Fibroblast of skin of left quadriceps (primary cell): ENCODE data around the gene ABCC4.

ENCODE experiments used
- DNase-seq, 2 experiments: peaks; one replicate each; pipeline ENCODE4 v3.0.0-alpha.2; 2013; ENCODE audit warnings: low read depth in 2 of 2

The ABCC4 gene

DNA sequence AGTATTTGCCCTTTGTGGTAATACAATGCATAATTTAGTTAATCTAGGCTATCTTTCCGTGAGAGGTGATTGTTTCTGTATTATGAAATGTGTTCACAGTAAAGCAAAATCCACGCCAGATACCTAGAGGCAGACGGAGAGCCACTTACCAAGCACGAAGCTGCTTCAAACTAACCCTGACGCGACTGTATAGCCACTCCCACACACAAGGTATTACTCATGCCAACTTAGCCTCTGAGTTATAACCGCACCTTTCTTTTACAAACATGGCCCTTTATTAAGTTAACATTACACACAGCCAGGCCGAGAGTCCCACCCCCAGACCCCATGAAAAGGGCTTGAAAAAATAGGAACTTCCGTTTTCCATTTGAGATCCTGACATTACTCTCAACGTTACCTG lies 185.7 kb downstream of the ABCC4 start:
- no peak for DNase-seq

- DNase-seq = no peak
Measured at GRCh38 chr13:95113601-95114000, 187.7 kb downstream of the ABCC4 start.

DNA sequence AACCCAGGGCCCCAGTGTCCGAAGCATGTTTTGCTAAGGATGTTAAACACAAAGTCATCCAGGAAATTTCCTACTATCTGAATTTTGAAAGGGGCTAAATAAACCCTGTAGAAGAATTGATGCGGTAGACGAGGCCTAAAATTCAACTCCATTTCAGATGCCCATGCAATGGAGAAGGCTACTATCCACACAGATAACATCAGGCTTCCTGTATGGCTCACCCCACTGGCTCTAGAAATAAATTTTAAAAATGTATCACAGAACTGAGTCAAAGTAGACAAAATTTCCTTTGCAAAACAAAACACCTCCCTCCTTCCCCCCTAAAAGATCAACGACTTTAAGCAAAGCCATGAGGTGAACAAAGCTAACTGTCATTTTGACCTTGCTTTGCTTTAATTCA lies 188.4 kb downstream of the ABCC4 start:
- DNase-seq = no peak

- no peak for DNase-seq
Measured at GRCh38 chr13:95111608-95112007, 189.6 kb downstream of the ABCC4 start.

DNA sequence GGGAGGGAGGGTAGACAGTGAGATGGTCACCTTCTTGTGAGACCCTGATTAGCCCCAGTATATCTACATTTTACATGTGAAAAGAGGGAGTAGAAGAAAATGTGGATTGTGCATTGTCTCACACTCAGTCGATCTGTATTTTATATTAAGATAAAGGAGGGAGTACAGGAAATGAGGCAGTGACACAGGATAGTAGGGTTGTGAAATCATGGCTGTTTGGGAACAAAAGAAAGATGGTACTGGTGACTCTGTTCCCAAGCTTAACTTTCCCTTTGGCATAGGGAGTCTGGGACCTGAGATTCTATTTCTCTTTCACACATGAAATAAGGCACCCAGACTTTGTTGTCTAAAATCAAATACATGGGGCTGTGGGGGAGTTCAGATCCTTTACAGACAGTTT lies 194.7 kb downstream of the ABCC4 start:
- DNase-seq = no peak

GRCh38 chr13:95100525-95101433 lies 200.5 kb downstream of the ABCC4 start:
- no peak for DNase-seq

GRCh38 chr13:95099541-95099940 lies 201.7 kb downstream of the ABCC4 start:
- DNase-seq = no peak

- DNase-seq = no peak
Measured at GRCh38 chr13:95098916-95099315, 202.3 kb downstream of the ABCC4 start.

GRCh38 chr13:95091755-95092154 lies 209.5 kb downstream of the ABCC4 start:
- no peak for DNase-seq

- DNase-seq = peak in 1 of 2 experiments; percentile 13
Measured at GRCh38 chr13:95087746-95088305, 213.4 kb downstream of the ABCC4 start.

DNA sequence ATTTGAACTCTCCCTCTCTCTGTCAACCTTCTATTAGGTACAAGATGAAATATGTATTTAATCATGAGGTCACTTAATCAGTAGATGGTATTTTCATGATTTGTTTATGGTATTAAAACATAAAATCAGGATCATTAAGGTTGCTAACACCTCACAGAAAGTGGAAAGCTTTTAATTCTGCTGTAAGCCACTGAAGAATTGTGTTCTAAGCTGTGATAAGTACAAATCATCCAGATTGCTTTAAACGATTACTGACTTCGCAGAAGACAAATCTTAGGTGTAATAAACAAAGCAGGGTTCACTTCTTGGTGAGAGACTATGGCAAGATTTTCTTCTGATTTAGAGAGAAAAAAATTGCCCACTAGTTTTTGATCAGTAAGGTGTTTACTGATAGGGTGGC lies 214.5 kb downstream of the ABCC4 start:
- no peak for DNase-seq

DNA sequence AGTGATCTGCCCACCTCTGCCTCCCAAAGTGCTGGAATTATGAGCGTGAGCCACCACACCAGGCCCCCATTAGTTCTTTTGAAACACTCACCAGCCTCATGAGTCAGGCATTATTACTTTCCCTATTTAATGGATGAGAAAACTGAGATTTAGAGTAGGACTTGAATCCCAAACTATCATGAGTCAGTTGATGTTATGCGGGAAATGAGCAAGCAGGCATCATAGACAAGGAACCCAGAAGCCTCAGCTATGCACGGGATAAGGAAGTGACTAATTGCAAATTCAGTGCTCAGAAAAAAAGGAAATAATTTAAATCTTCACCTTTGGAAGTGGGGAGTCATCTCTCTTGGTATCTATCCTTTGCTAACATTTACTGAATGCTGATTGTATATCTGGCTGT lies 217.5 kb downstream of the ABCC4 start:
- DNase-seq = peak; percentile 36 to 49

- no peak for DNase-seq
Measured at GRCh38 chr13:95083066-95083465, 218.2 kb downstream of the ABCC4 start.

DNA sequence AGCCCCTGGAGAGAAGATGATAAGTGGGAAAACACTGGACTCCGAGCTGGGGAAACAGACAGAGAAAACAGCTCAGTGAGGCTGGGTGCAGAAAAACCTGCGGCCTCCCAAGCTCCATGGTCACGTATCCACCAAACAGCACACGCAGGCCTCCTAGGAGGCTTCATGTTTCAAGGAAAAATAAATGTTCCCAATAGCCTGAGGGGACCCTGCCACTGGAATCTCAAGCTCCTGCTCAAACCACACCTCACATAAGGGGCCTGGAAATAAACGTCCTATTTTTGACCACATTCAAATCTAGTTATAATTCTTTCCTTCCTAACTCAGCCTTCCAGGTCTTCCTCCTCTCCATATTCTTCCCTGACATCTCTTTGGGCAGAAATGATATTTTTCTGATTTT lies 225.7 kb downstream of the ABCC4 start:
- DNase-seq = no peak

- no peak for DNase-seq
Measured at GRCh38 chr13:95074820-95075219, 226.4 kb downstream of the ABCC4 start.

DNA sequence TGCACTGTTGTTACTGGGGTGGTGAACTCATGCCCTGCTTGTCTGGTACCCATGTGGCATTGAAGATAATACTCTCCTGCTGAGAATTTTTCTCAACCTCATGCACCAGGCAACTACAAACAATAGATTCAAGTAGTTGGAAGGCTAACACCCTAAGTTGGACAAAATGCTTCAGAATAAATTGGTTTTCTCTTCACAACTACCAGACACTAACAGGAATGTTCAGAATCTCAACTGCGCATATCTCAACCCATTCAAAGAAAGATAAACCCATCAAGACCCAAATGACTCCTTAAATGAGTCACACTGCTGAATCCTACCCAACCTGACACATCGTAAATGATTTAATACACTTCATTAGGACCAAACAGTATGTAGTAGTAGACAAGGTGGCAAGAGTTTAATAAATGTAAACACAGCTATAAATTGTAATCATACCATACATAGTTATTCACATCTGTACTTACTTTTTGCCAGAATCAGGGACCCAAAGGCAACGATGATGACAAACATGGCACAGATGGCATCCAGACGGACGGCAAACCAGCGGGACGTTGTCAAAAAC lies 227.4 kb downstream of the ABCC4 start:
- DNase-seq = peak; percentile 61 to 63

DNA sequence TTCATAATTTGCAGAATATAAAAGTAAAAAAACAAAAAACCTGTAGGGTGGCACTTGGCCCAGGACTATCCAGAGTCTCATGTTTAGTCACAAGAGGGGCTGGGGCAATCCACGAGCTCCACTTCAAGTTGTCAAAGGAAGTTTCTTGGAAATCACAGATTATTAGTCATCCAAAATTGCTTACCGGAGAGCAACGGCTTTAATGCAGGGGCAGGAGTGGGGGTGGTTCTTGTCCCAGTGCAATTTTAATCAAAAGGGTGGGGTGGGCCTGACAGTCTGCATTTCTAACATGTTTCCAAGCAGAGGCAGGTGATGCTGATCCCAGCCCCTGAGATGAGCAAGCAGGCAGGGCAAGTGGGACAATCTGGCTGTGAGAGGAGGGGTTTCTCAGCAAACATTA lies 233.9 kb downstream of the ABCC4 start:
- DNase-seq = no peak

DNA sequence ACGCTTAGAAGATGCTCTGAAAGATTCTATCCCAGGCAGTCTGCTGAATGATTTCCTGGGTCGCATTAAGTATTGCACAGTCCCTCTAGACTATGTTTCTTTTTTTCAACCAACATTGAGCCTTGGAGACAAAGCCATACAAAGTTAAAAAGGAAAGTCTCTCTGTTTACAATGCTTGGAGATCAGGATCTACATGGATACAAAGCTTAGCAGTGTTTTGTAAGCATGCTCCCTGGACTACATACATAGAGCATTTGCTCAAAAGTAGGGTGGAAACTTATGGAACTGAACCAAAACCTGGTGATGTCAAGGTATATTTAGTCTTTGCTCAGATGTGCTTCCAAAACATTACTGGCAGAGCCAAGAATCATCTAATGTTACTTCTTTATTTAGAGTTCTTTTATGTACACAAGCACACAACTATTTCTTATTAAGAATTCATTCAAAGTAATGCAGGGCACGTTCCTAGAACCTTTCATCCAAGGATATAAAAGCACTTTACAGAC lies 241.2 kb downstream of the ABCC4 start:
- DNase-seq = no peak

GRCh38 chr13:95059306-95059705 lies 241.9 kb downstream of the ABCC4 start:
- no peak for DNase-seq

- DNase-seq = no peak
Measured at GRCh38 chr13:95058680-95059079, 242.6 kb downstream of the ABCC4 start.

GRCh38 chr13:95056266-95056665 lies 245.0 kb downstream of the ABCC4 start:
- DNase-seq = no peak

- no peak for DNase-seq
Measured at GRCh38 chr13:95050800-95051615, 250.2 kb downstream of the ABCC4 start.
